ENCODE results near the gene ZNF699. TPM values are rescaled to one million over a fixed set of nuclear protein-coding genes. Genes with fewer than 3 reads are reported as not detected.

ZNF699 gene
- total RNA-seq, 1 experiment from 2014 or later = 0.77 TPM

GRCh38 chr19:9251236-9251635 lies 58.4 kb downstream of the ZNF699 start:
- intact Hi-C loops (cut with micrococcal nuclease; ENCODE audit: unreplicated experiment) = no loop called here
- H3K36me3 ChIP-seq (ENCODE audit: control insufficient read depth, insufficient read depth, low read length) = no peaks in the 10 kb centered on the region
- no TSS peak for BruUV-seq (replicated peaks)
- no peak for TF ChIP-seq CTCF (IDR thresholded peaks at IDR 0.05; ENCODE audit: insufficient read depth in 1 of 2, low read depth in 1 of 2, low read length in 1 of 2, severe bottlenecking in 1 of 2, unreplicated experiment in 1 of 2)
- no peaks in the 10 kb centered on the region for H3K27me3 Mint-ChIP-seq (ENCODE audit: insufficient read depth, unreplicated experiment)
- POLR2A ChIA-PET = no interaction called here
- no peak for DNase-seq
- H3K4me3 ChIP-seq (ENCODE audit: low read depth, low read length) = no peak overlapping the region
- no peak overlapping the region for H3K27ac Mint-ChIP-seq (ENCODE audit: unreplicated experiment)
- no peak overlapping the region for H3K4me3 Mint-ChIP-seq (ENCODE audit: unreplicated experiment)
- H3K9me3 ChIP-seq = no peaks in the 10 kb centered on the region
- CTCF ChIA-PET = no interaction called here
- no peaks in the 10 kb centered on the region for H3K36me3 Mint-ChIP-seq (ENCODE audit: insufficient read depth, unreplicated experiment)
- H3K4me1 Mint-ChIP-seq (ENCODE audit: low read depth, unreplicated experiment) = no peaks in the 10 kb centered on the region
- H3K4me1 ChIP-seq = no peaks in the 10 kb centered on the region
- peaks cover 10% of the 10 kb centered on the region for H3K9me3 Mint-ChIP-seq (ENCODE audit: unreplicated experiment)
- H3K27me3 ChIP-seq (replicated peaks; ENCODE audit: control insufficient read depth, insufficient read depth, low read length) = no peaks in the 10 kb centered on the region

- Histone ChIP-seq H3K4me3 (ENCODE audit: low read depth, low read length) (no peak within 1 kb of the TSS), H3K27me3 (replicated peaks; ENCODE audit: control insufficient read depth, insufficient read depth, low read length) (no peaks in the 10 kb centered on the region), H3K36me3 (ENCODE audit: control insufficient read depth, insufficient read depth, low read length) (no peaks in the 10 kb centered on the region), H3K9me3 (no peaks in the 10 kb centered on the region), H3K4me1 (no peaks in the 10 kb centered on the region)
- Mint-ChIP-seq H3K9me3 (ENCODE audit: unreplicated experiment) (peaks cover 10% of the 10 kb centered on the region), H3K27ac (ENCODE audit: unreplicated experiment) (no peak within 1 kb of the TSS), H3K27me3 (ENCODE audit: insufficient read depth, unreplicated experiment) (no peaks in the 10 kb centered on the region), H3K36me3 (ENCODE audit: insufficient read depth, unreplicated experiment) (no peaks in the 10 kb centered on the region), H3K4me3 (ENCODE audit: unreplicated experiment) (no peak within 1 kb of the TSS), H3K4me1 (ENCODE audit: low read depth, unreplicated experiment) (no peaks in the 10 kb centered on the region)
- DNase-seq = no peak
- intact Hi-C loops (cut with micrococcal nuclease; ENCODE audit: unreplicated experiment) = no loop called here
- TF ChIP-seq CTCF (IDR thresholded peaks at IDR 0.05; ENCODE audit: insufficient read depth in 1 of 2, low read depth in 1 of 2, low read length in 1 of 2, severe bottlenecking in 1 of 2, unreplicated experiment in 1 of 2) = no peak
- POLR2A ChIA-PET = no interaction called here
- CTCF ChIA-PET = no interaction called here
- no TSS peak for BruUV-seq (replicated peaks)
These were observed 59.0 kb downstream of the ZNF699 start, which contains the start of gene OR7E24 for GRCh38 chr19:9250630-9251029. OR7E24 (plus strand) TSS chr19:9250930; CDS start chr19:9251044, 114 bp downstream.

Other genes with a start within 250 kb of the ZNF699 start
- gene OR1M1, start 222.8 kb downstream of the ZNF699 start, total RNA-seq (2022) = not detected in 2 replicates
- not detected in 2 replicates for gene OR7G2, start 202.4 kb downstream of the ZNF699 start, total RNA-seq (2022)
- gene OR7G1, start 194.1 kb downstream of the ZNF699 start, total RNA-seq (2022) = not detected in 2 replicates
- not detected in 2 replicates for gene OR7G3, start 182.9 kb downstream of the ZNF699 start, total RNA-seq (2022)
- gene ZNF317, start 169.4 kb downstream of the ZNF699 start, total RNA-seq (2022) = 33.7 and 35.2 TPM in 2 replicates
- gene OR7D2, start 130.9 kb downstream of the ZNF699 start, total RNA-seq (2022) = not detected in 2 replicates
- gene OR7D4, start 90.2 kb downstream of the ZNF699 start, total RNA-seq (2022) = not detected in 2 replicates
- gene OR7E24, start 58.9 kb downstream of the ZNF699 start, total RNA-seq (2022) = not detected in 2 replicates
- 5.4 and 5.5 TPM in 2 replicates for gene ZNF559, start 14.3 kb upstream of the ZNF699 start, total RNA-seq (2022)
- gene ZNF177, start 53.2 kb upstream of the ZNF699 start, total RNA-seq (2022) = 0.34 and 0.70 TPM in 2 replicates
- gene ZNF266, start 125.7 kb upstream of the ZNF699 start, total RNA-seq (2022) = 18.5 and 20.4 TPM in 2 replicates
- gene ZNF560, start 188.8 kb upstream of the ZNF699 start, total RNA-seq (2022) = not detected in 2 replicates
- 4.6 and 6.6 TPM in 2 replicates for gene ZNF426, start 228.8 kb upstream of the ZNF699 start, total RNA-seq (2022)

Data from Caco-2 (cell line).